NOMO-1 (cell line): ENCODE data around the gene GJE1.

Experiments used
- DNase-seq, 2 experiments: peaks; one replicate each; lab custom pipeline; 2025; ENCODE audit not compliant: unreplicated experiment in 2 of 2; lab: John Stamatoyannopoulos, UW

The GJE1 gene

GRCh38 chr6:142162780-142163179, 30.1 kb downstream of the GJE1 start:
- no peak for DNase-seq

- no peak for DNase-seq
These were observed 32.5 kb downstream of the GJE1 start for GRCh38 chr6:142165227-142165626.

GRCh38 chr6:142167071-142167470, 34.3 kb downstream of the GJE1 start:
- DNase-seq = no peak

GRCh38 chr6:142167486-142167885, 34.8 kb downstream of the GJE1 start:
- DNase-seq = no peak

- DNase-seq = no peak
These were observed 38.6 kb downstream of the GJE1 start for GRCh38 chr6:142171351-142171750.

GRCh38 chr6:142172758-142173157, 40.0 kb downstream of the GJE1 start:
- no peak for DNase-seq

- no peak for DNase-seq
These were observed 41.3 kb downstream of the GJE1 start for GRCh38 chr6:142173980-142174379.

GRCh38 chr6:142174703-142175102, 42.0 kb downstream of the GJE1 start:
- no peak for DNase-seq

- no peak for DNase-seq
These were observed 45.4 kb downstream of the GJE1 start for GRCh38 chr6:142178129-142178528.

GRCh38 chr6:142182004-142182403, 49.3 kb downstream of the GJE1 start:
- no peak for DNase-seq

GRCh38 chr6:142183351-142183750, 50.6 kb downstream of the GJE1 start:
- no peak for DNase-seq

- no peak for DNase-seq
These were observed 51.6 kb downstream of the GJE1 start for GRCh38 chr6:142184307-142184706.
